Ishikawa (cell line): ENCODE results near the gene GPR78.

ENCODE experiments used
- EP300 ChIP-seq: IDR thresholded peaks from 2 replicates; pipeline ENCODE4 v1.6.1; 2012; ENCODE audit warnings: borderline replicate concordance
- REST ChIP-seq: IDR thresholded peaks from 2 replicates; pipeline ENCODE4 v1.6.1; 2012; ENCODE audit warnings: low read depth, mild to moderate bottlenecking
- TAF1 ChIP-seq: IDR thresholded peaks from 2 replicates; pipeline ENCODE4 v1.6.1; 2012; ENCODE audit warnings: low read depth, mild to moderate bottlenecking
- YY1 ChIP-seq: IDR thresholded peaks from 2 replicates; pipeline ENCODE4 v1.6.1; 2012; ENCODE audit warnings: low read depth

DNA sequence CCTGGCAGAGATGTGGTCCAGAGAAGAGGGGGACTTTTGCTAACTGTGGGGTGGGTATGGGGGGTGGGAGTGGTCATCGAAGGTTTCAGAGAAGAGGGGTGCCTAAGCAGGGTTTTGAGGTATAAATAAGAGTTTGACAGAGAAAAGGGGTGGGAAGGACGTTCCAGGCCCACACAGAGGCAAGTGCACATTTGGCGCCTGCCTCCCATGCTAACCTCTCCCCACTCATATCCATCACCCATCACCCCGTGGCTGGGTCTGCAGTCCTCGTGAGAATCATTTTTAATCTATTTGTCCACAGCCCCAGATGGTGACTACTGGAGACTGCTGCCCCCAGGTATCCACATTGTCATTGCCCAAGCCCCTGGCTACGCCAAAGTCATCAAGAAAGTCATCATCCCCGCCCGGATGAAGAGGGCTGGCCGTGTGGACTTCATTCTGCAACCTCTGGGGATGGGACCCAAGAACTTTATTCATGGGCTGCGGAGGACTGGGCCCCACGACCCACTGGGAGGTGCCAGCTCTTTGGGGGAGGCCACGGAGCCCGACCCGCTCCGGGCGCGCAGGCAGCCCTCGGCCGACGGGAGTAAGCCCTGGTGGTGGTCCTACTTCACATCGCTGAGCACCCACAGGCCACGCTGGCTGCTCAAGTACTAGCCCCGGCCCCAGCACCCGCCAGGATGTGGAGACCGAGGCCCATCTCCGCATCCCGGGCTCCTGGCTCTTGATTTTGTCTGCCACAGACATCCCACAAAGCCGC lies 38.9 kb downstream of the GPR78 start:
- no peak for TF ChIP-seq EP300
- no peak for TF ChIP-seq REST
- no peak for TF ChIP-seq YY1
- no peak for TF ChIP-seq TAF1
